Thymus (tissue), 11 donors: ENCODE results near the gene MEIS1. TPM values are rescaled to one million over a fixed set of nuclear protein-coding genes. Genes with fewer than 3 reads are reported as not detected.

Source experiments
- DNase-seq, 9 donors: peaks; one replicate each; pipeline ENCODE4 v3.0.0-alpha.2; 2013; ENCODE audit warnings: low spot score in 9 of 9, low read depth in 6 of 9, missing footprints in 1 of 9
- H3K27ac ChIP-seq, 2 donors: one replicate each; pipeline ENCODE4 v1.5.1; 2013; ENCODE audit warnings: control low read depth in 1 of 2, low read depth in 1 of 2, low read length in 1 of 2, mild to moderate bottlenecking in 1 of 2, moderate library complexity in 1 of 2
- H3K27me3 ChIP-seq, 2 donors: one replicate each; pipeline ENCODE4 v1.5.1; 2013; ENCODE audit warnings: low read length in 1 of 2; ENCODE audit not compliant: control insufficient read depth in 2 of 2, insufficient read depth in 1 of 2
- H3K36me3 ChIP-seq, 2 donors: one replicate each; pipeline ENCODE4 v1.5.1; 2013; ENCODE audit warnings: low read length in 1 of 2, mild to moderate bottlenecking in 1 of 2, moderate library complexity in 1 of 2; ENCODE audit not compliant: control insufficient read depth in 2 of 2, insufficient read depth in 2 of 2
- H3K4me1 ChIP-seq, 2 donors: one replicate each; pipeline ENCODE4 v1.5.1; 2013; ENCODE audit warnings: low read length in 2 of 2; ENCODE audit not compliant: control insufficient read depth in 2 of 2, insufficient read depth in 2 of 2
- H3K4me3 ChIP-seq, 2 donors: one replicate each; pipeline ENCODE4 v1.5.1; 2013; ENCODE audit warnings: low read length in 2 of 2, control low read depth in 1 of 2, mild to moderate bottlenecking in 1 of 2
- H3K9me3 ChIP-seq, 2 donors: one replicate each; pipeline ENCODE4 v1.5.1; 2013; ENCODE audit warnings: low read length in 1 of 2, mild to moderate bottlenecking in 1 of 2; ENCODE audit not compliant: control insufficient read depth in 2 of 2, insufficient read depth in 1 of 2
- WGBS: extraction: QIAGEN DNeasy Blood & Tissue Kit; methylation state at CpG from one replicate; pipeline ENCODE4 v1.1.7; 2013; 5-methylcytosine and 5-hydroxymethylcytosine counted together
- polyA plus RNA-seq: library from polyadenylated mRNA; stranded (reverse); fragments of 200-250 nt; gene quantifications from one replicate; pipeline ENCODE4 v1.2.3, GENCODE V29; 2013
- total RNA-seq: library from RNA; stranded (reverse); fragments of 120-200 nt; gene quantifications from one replicate; pipeline ENCODE4 v1.2.4, GENCODE V29; 2013
- donor health status: healthy.

The MEIS1 gene
- total and polyA plus RNA-seq, 2 donors, result 9.8 to 15.5 TPM

- Histone ChIP-seq H3K36me3 (no peaks in the 10 kb centered on the region), H3K27me3 (peaks cover 78 to 100% of the 10 kb centered on the region in 2 donors), H3K4me1 (peaks cover 0 to 14% of the 10 kb centered on the region in 2 donors), H3K9me3 (peaks cover 2 to 4% of the 10 kb centered on the region in 2 donors), H3K27ac (peak overlapping the region in 1 of 2 donors; percentile 59), H3K4me3 (peak overlapping the region; percentile 25 to 46)
- DNase-seq, result no peak
- 4% methylated on average over 2 of the region's 2 CpGs for WGBS
These were observed 1.0 kb downstream of the MEIS1 start for GRCh38 chr2:66435963-66436362.

- Histone ChIP-seq H3K27ac (peak overlapping the region in 1 of 2 donors; percentile 5), H3K36me3 (no peaks in the 10 kb centered on the region), H3K4me1 (peaks cover 0 to 14% of the 10 kb centered on the region in 2 donors), H3K9me3 (peaks cover 2 to 4% of the 10 kb centered on the region in 2 donors), H3K4me3 (peak overlapping the region; percentile 32 to 46), H3K27me3 (peaks cover 81 to 100% of the 10 kb centered on the region in 2 donors)
- DNase-seq, result no peak
- WGBS, result 15% methylated on average over 2 of the region's 2 CpGs
These were observed 1.7 kb downstream of the MEIS1 start for GRCh38 chr2:66436581-66437001.

GRCh38 chr2:66437109-66437690 is 2.3 kb downstream of the MEIS1 start:
- WGBS, result 4% methylated on average over 14 of the region's 14 CpGs
- Histone ChIP-seq H3K27ac (peak overlapping the region in 1 of 2 donors; percentile 21), H3K9me3 (peaks cover 2 to 4% of the 10 kb centered on the region in 2 donors), H3K4me3 (peak overlapping the region; percentile 14 to 25), H3K36me3 (no peaks in the 10 kb centered on the region), H3K27me3 (peaks cover 81 to 98% of the 10 kb centered on the region in 2 donors), H3K4me1 (peaks cover 0 to 14% of the 10 kb centered on the region in 2 donors)
- DNase-seq, result no peak

- peak overlapping the region; percentile 31 to 32 for H3K27ac ChIP-seq
- H3K4me3 ChIP-seq, result peak overlapping the region; percentile 22 to 27
- peaks cover 77 to 97% of the 10 kb centered on the region in 2 donors for H3K27me3 ChIP-seq
- peaks cover 0 to 12% of the 10 kb centered on the region in 2 donors for H3K4me1 ChIP-seq
- 12% methylated on average over 22 of the region's 22 CpGs for whole genome bisulfite sequencing
- DNase-seq, result peak in 1 of 9 donors; percentile 10
- peaks cover 2 to 4% of the 10 kb centered on the region in 2 donors for H3K9me3 ChIP-seq
- H3K36me3 ChIP-seq, result no peaks in the 10 kb centered on the region
These were observed 3.0 kb downstream of the MEIS1 start for GRCh38 chr2:66437691-66438497.

GRCh38 chr2:66438498-66438833 is 3.5 kb downstream of the MEIS1 start:
- Histone ChIP-seq H3K4me3 (peak overlapping the region; percentile 22 to 27), H3K4me1 (peaks cover 0 to 10% of the 10 kb centered on the region in 2 donors), H3K36me3 (no peaks in the 10 kb centered on the region), H3K9me3 (peaks cover 0 to 2% of the 10 kb centered on the region in 2 donors), H3K27ac (peak overlapping the region in 1 of 2 donors; percentile 31), H3K27me3 (peaks cover 72 to 97% of the 10 kb centered on the region in 2 donors)
- no peak for DNase-seq
- WGBS, result 28% methylated on average over 8 of the region's 8 CpGs

GRCh38 chr2:66438891-66439811 is 4.2 kb downstream of the MEIS1 start:
- Histone ChIP-seq H3K9me3 (no peaks in the 10 kb centered on the region), H3K4me3 (peak overlapping the region; percentile 9 to 27), H3K27me3 (peaks cover 69 to 97% of the 10 kb centered on the region in 2 donors), H3K27ac (peak overlapping the region; percentile 32 to 68), H3K4me1 (peaks cover 0 to 10% of the 10 kb centered on the region in 2 donors), H3K36me3 (no peaks in the 10 kb centered on the region)
- 5% methylated on average over 37 of the region's 37 CpGs for WGBS
- peak in 1 of 9 donors; percentile 9 for DNase-seq

- H3K9me3 ChIP-seq, result no peaks in the 10 kb centered on the region
- peak overlapping the region; percentile 21 to 27 for H3K4me3 ChIP-seq
- H3K27ac ChIP-seq, result peak overlapping the region; percentile 26 to 59
- DNase-seq, result peak in 1 of 9 donors; percentile 18
- peaks cover 0 to 8% of the 10 kb centered on the region in 2 donors for H3K4me1 ChIP-seq
- WGBS, result 3% methylated on average over 36 of the region's 36 CpGs
- H3K36me3 ChIP-seq, result no peaks in the 10 kb centered on the region
- peaks cover 64 to 97% of the 10 kb centered on the region in 2 donors for H3K27me3 ChIP-seq
These were observed 5.1 kb downstream of the MEIS1 start for GRCh38 chr2:66439812-66440542.
